ENCODE measurements around the gene GLMP. TPM values are rescaled to one million over a fixed set of nuclear protein-coding genes. Genes with fewer than 3 reads are reported as not detected.

The GLMP gene
- total RNA-seq, 4 donors from 2014 or later = 35.5 to 78.1 (median 42.8) TPM

Other genes starting within 250 kb of the GLMP start
- gene UBQLN4, start 241.9 kb downstream of the GLMP start, total RNA-seq = 10 to 100 TPM; 32.7 to 42.7 (median 39.8) TPM
- 10 to 100 TPM; 27.3 to 66.6 (median 57.7) TPM for gene LAMTOR2, start 240.9 kb downstream of the GLMP start, total RNA-seq
- gene RAB25, start 234.5 kb downstream of the GLMP start, total RNA-seq = 100 to 1,000 TPM; 150 to 284 (median 205) TPM
- 1 to 10 TPM in 2 of 4 donors, under 1 TPM in 2; 0.42 to 2.7 (median 1.0) TPM for gene MEX3A, start 213.2 kb downstream of the GLMP start, total RNA-seq
- gene LMNA, start 181.0 kb downstream of the GLMP start, total RNA-seq = 100 to 1,000 TPM; 574 to 977 (median 714) TPM
- gene SEMA4A, start 142.1 kb downstream of the GLMP start, total RNA-seq = 10 to 100 TPM; 43.8 to 61.2 (median 50.2) TPM
- 10 to 100 TPM; 15.1 to 20.4 (median 17.2) TPM for gene SLC25A44, start 101.6 kb downstream of the GLMP start, total RNA-seq
- gene PMF1, start 82.7 kb downstream of the GLMP start, total RNA-seq = 10 to 100 TPM; 42.7 to 74.3 (median 70.1) TPM
- gene BGLAP, start 53.5 kb downstream of the GLMP start, total RNA-seq = 1 to 10 TPM in 2 of 4 donors, not detected in 2; 1.2 to 4.4 TPM
- gene PAQR6, start 47.6 kb downstream of the GLMP start, total RNA-seq = 10 to 100 TPM in 1 of 4 donors, 1 to 10 TPM in 3; 4.5 to 18.5 (median 7.2) TPM
- 100 to 1,000 TPM in 1 of 4 donors, 10 to 100 TPM in 3; 68.0 to 170 (median 76.6) TPM for gene SMG5, start 12.9 kb downstream of the GLMP start, total RNA-seq
- 100 to 1,000 TPM in 2 of 4 donors, 10 to 100 TPM in 2; 81.0 to 120 (median 97.5) TPM for gene TMEM79, start 11.4 kb downstream of the GLMP start, total RNA-seq
- not detected for gene VHLL, start 3.6 kb upstream of the GLMP start, total RNA-seq
- gene CCT3, start 42.6 kb upstream of the GLMP start, total RNA-seq = 100 to 1,000 TPM in 3 of 4 donors, 10 to 100 TPM in 1; 91.4 to 198 (median 149) TPM
- gene TSACC, start 42.8 kb upstream of the GLMP start, total RNA-seq = not detected
- 10 to 100 TPM in 1 of 4 donors, 1 to 10 TPM in 3; 7.4 to 14.8 (median 8.1) TPM for gene RHBG, start 73.5 kb upstream of the GLMP start, total RNA-seq
- gene MEF2D, start 205.1 kb upstream of the GLMP start, total RNA-seq = 10 to 100 TPM; 61.7 to 73.5 (median 67.1) TPM